ENCODE data around the gene BAHCC1.

Gene BAHCC1

GRCh38 chr17:81393684-81394376, 1.4 kb upstream of the BAHCC1 start:
- no peak overlapping the region for H3K23ac ChIP-seq (ENCODE audit: low read length)
- H3K4me1 ChIP-seq (ENCODE audit: control insufficient read depth in 1 of 2, insufficient read depth in 2 of 2, low read length in 2 of 2) = peaks cover 16 to 30% of the 10 kb centered on the region in 2 experiments
- no peak overlapping the region for H2AK5ac ChIP-seq (ENCODE audit: low read length)
- peak overlapping the region; percentile 81 for H3K14ac ChIP-seq (ENCODE audit: low read length)
- peaks cover 20% of the 10 kb centered on the region for H3K79me2 ChIP-seq (ENCODE audit: control insufficient read depth, insufficient read depth, low read length, poor library complexity)
- H3K4me2 ChIP-seq (ENCODE audit: low read length) = peak overlapping the region; percentile 59
- peak overlapping the region; percentile 65 for H3K27ac ChIP-seq (ENCODE audit: low read depth, low read length)
- H4K12ac ChIP-seq (ENCODE audit: low read depth, low read length) = no peak overlapping the region
- WGBS (ENCODE audit: extremely low coverage, insufficient coverage, insufficient read length) = no CpG with 5 or more reads among the region's 63 CpGs
- no peak overlapping the region for H3K4ac ChIP-seq (ENCODE audit: low read depth, low read length)
- no peak overlapping the region for H2BK12ac ChIP-seq (ENCODE audit: low read length)
- H3K4me3 ChIP-seq (ENCODE audit: low read depth, low read length) = peak overlapping the region; percentile 77
- H3K79me1 ChIP-seq (ENCODE audit: low read length) = peaks cover 30% of the 10 kb centered on the region
- no peak overlapping the region for H2AFZ ChIP-seq (ENCODE audit: insufficient read depth, low read length, poor library complexity)
- peak overlapping the region; percentile 68 for H4K8ac ChIP-seq (ENCODE audit: low read depth, low read length)
- peak overlapping the region; percentile 69 for H4K91ac ChIP-seq (ENCODE audit: low read depth, low read length)
- peak overlapping the region; percentile 86 for H3K18ac ChIP-seq (ENCODE audit: low read length)
- peaks cover 2 to 5% of the 10 kb centered on the region in 2 experiments for H3K36me3 ChIP-seq (ENCODE audit: control insufficient read depth in 1 of 2, insufficient read depth in 2 of 2, low read length in 2 of 2)
- H3K9me3 ChIP-seq (ENCODE audit: insufficient read depth, low read depth, low read length) = peaks cover 2% of the 10 kb centered on the region
- peak overlapping the region; percentile 66 for H2BK5ac ChIP-seq (ENCODE audit: low read depth, low read length, poor library complexity)
- peak; percentile 99 to 100 for DNase-seq
- peak overlapping the region; percentile 74 for H3K9ac ChIP-seq (ENCODE audit: low read length)
- H3K27me3 ChIP-seq (ENCODE audit: insufficient read depth, low read length) = peaks cover 3% of the 10 kb centered on the region
- peak overlapping the region; percentile 55 for H2BK120ac ChIP-seq (ENCODE audit: insufficient read depth, low read length, poor library complexity)

GRCh38 chr17:81394377-81394920, 808 bp upstream of the BAHCC1 start:
- Histone ChIP-seq H3K36me3 (ENCODE audit: control insufficient read depth in 1 of 2, insufficient read depth in 2 of 2, low read length in 2 of 2) (peaks cover 2 to 5% of the 10 kb centered on the region in 2 experiments), H3K23ac (ENCODE audit: low read length) (no peak overlapping the region), H3K18ac (ENCODE audit: low read length) (no peak overlapping the region), H3K4me2 (ENCODE audit: low read length) (peak overlapping the region; percentile 76), H4K12ac (ENCODE audit: low read depth, low read length) (no peak overlapping the region), H3K4me3 (ENCODE audit: low read depth, low read length) (no peak overlapping the region), H3K4me1 (ENCODE audit: control insufficient read depth in 1 of 2, insufficient read depth in 2 of 2, low read length in 2 of 2) (peaks cover 18 to 27% of the 10 kb centered on the region in 2 experiments), H2AFZ (ENCODE audit: insufficient read depth, low read length, poor library complexity) (no peak overlapping the region), H2BK5ac (ENCODE audit: low read depth, low read length, poor library complexity) (no peak overlapping the region), H3K9ac (ENCODE audit: low read length) (no peak overlapping the region), H2BK120ac (ENCODE audit: insufficient read depth, low read length, poor library complexity) (no peak overlapping the region), H3K4ac (ENCODE audit: low read depth, low read length) (no peak overlapping the region), H3K9me3 (ENCODE audit: insufficient read depth, low read depth, low read length) (peaks cover 4% of the 10 kb centered on the region), H3K79me1 (ENCODE audit: low read length) (peaks cover 34% of the 10 kb centered on the region), H2AK5ac (ENCODE audit: low read length) (no peak overlapping the region), H3K14ac (ENCODE audit: low read length) (no peak overlapping the region), H4K91ac (ENCODE audit: low read depth, low read length) (no peak overlapping the region), H3K27ac (ENCODE audit: low read depth, low read length) (peak overlapping the region; percentile 2), H2BK12ac (ENCODE audit: low read length) (no peak overlapping the region), H3K79me2 (ENCODE audit: control insufficient read depth, insufficient read depth, low read length, poor library complexity) (peaks cover 20% of the 10 kb centered on the region), H3K27me3 (ENCODE audit: insufficient read depth, low read length) (peaks cover 7% of the 10 kb centered on the region), H4K8ac (ENCODE audit: low read depth, low read length) (no peak overlapping the region)
- WGBS (ENCODE audit: extremely low coverage, insufficient coverage, insufficient read length) = no CpG with 5 or more reads among the region's 16 CpGs
- DNase-seq = no peak

GRCh38 chr17:81395600-81396277, 482 bp downstream of the BAHCC1 start:
- Histone ChIP-seq H3K18ac (ENCODE audit: low read length) (peak overlapping the region; percentile 89), H4K12ac (ENCODE audit: low read depth, low read length) (peak overlapping the region; percentile 1), H3K36me3 (ENCODE audit: control insufficient read depth in 1 of 2, insufficient read depth in 2 of 2, low read length in 2 of 2) (peaks cover 2 to 5% of the 10 kb centered on the region in 2 experiments), H3K14ac (ENCODE audit: low read length) (peak overlapping the region; percentile 80), H2BK5ac (ENCODE audit: low read depth, low read length, poor library complexity) (peak overlapping the region; percentile 90), H2AFZ (ENCODE audit: insufficient read depth, low read length, poor library complexity) (no peak overlapping the region), H3K79me1 (ENCODE audit: low read length) (peaks cover 40% of the 10 kb centered on the region), H3K4me1 (ENCODE audit: control insufficient read depth in 1 of 2, insufficient read depth in 2 of 2, low read length in 2 of 2) (peaks cover 18 to 33% of the 10 kb centered on the region in 2 experiments), H2AK5ac (ENCODE audit: low read length) (peak overlapping the region; percentile 9), H3K27me3 (ENCODE audit: insufficient read depth, low read length) (peaks cover 16% of the 10 kb centered on the region), H3K4me2 (ENCODE audit: low read length) (peak overlapping the region; percentile 95), H3K27ac (ENCODE audit: low read depth, low read length) (peak overlapping the region; percentile 92), H2BK120ac (ENCODE audit: insufficient read depth, low read length, poor library complexity) (peak overlapping the region; percentile 71), H4K91ac (ENCODE audit: low read depth, low read length) (peak overlapping the region; percentile 78), H4K8ac (ENCODE audit: low read depth, low read length) (peak overlapping the region; percentile 87), H3K9ac (ENCODE audit: low read length) (peak overlapping the region; percentile 92), H3K9me3 (ENCODE audit: insufficient read depth, low read depth, low read length) (peaks cover 4% of the 10 kb centered on the region), H3K23ac (ENCODE audit: low read length) (peak overlapping the region; percentile 89), H2BK12ac (ENCODE audit: low read length) (peak overlapping the region; percentile 37), H3K79me2 (ENCODE audit: control insufficient read depth, insufficient read depth, low read length, poor library complexity) (peaks cover 22% of the 10 kb centered on the region), H3K4ac (ENCODE audit: low read depth, low read length) (peak overlapping the region; percentile 93), H3K4me3 (ENCODE audit: low read depth, low read length) (peak overlapping the region; percentile 78)
- DNase-seq = no peak
- no CpG with 5 or more reads among the region's 43 CpGs for WGBS (ENCODE audit: extremely low coverage, insufficient coverage, insufficient read length)

DNA sequence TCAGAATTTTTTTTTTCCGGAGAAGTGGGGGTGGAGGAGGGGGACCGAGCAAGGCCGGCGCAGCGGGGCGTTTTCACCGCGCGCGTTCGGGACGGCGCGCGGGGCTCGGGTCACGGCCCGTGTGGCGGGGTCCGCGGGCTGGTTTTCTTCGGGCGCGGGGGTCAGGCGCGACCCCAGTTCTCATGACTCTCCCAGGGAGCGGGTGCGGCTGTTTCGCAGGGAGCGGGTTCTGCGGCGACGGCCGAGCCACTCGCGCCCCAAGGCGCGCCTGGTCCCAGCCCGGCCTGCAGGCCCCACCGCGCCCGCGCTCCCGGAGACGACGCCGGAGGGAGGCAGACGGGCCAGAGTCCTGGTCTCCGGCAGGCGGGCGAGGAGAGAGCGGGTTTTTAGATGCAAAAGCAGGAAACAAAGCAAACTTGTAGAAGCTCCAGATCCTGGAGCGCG, 1.0 kb downstream of the BAHCC1 start:
- peaks cover 40% of the 10 kb centered on the region for H3K79me1 ChIP-seq (ENCODE audit: low read length)
- H3K4ac ChIP-seq (ENCODE audit: low read depth, low read length) = peak overlapping the region; percentile 50
- peak overlapping the region; percentile 71 for H2BK120ac ChIP-seq (ENCODE audit: insufficient read depth, low read length, poor library complexity)
- H3K9me3 ChIP-seq (ENCODE audit: insufficient read depth, low read depth, low read length) = peaks cover 3% of the 10 kb centered on the region
- H3K18ac ChIP-seq (ENCODE audit: low read length) = peak overlapping the region; percentile 89
- H2BK5ac ChIP-seq (ENCODE audit: low read depth, low read length, poor library complexity) = peak overlapping the region; percentile 90
- peak overlapping the region; percentile 78 for H3K4me3 ChIP-seq (ENCODE audit: low read depth, low read length)
- WGBS (ENCODE audit: extremely low coverage, insufficient coverage, insufficient read length) = no CpG with 5 or more reads among the region's 54 CpGs
- peak overlapping the region; percentile 92 for H3K27ac ChIP-seq (ENCODE audit: low read depth, low read length)
- peak overlapping the region; percentile 95 for H3K4me2 ChIP-seq (ENCODE audit: low read length)
- peak overlapping the region; percentile 78 for H4K91ac ChIP-seq (ENCODE audit: low read depth, low read length)
- H3K27me3 ChIP-seq (ENCODE audit: insufficient read depth, low read length) = peaks cover 17% of the 10 kb centered on the region
- H3K23ac ChIP-seq (ENCODE audit: low read length) = no peak overlapping the region
- H2AFZ ChIP-seq (ENCODE audit: insufficient read depth, low read length, poor library complexity) = peak overlapping the region; percentile 73
- peak overlapping the region; percentile 79 for H4K12ac ChIP-seq (ENCODE audit: low read depth, low read length)
- no peak for DNase-seq
- peak overlapping the region; percentile 48 for H2BK12ac ChIP-seq (ENCODE audit: low read length)
- H4K8ac ChIP-seq (ENCODE audit: low read depth, low read length) = peak overlapping the region; percentile 87
- H3K36me3 ChIP-seq (ENCODE audit: control insufficient read depth in 1 of 2, insufficient read depth in 2 of 2, low read length in 2 of 2) = peaks cover 2 to 3% of the 10 kb centered on the region in 2 experiments
- H2AK5ac ChIP-seq (ENCODE audit: low read length) = no peak overlapping the region
- peak overlapping the region; percentile 83 for H3K14ac ChIP-seq (ENCODE audit: low read length)
- H3K4me1 ChIP-seq (ENCODE audit: control insufficient read depth in 1 of 2, insufficient read depth in 2 of 2, low read length in 2 of 2) = peaks cover 18 to 33% of the 10 kb centered on the region in 2 experiments
- H3K9ac ChIP-seq (ENCODE audit: low read length) = peak overlapping the region; percentile 92
- peaks cover 22% of the 10 kb centered on the region for H3K79me2 ChIP-seq (ENCODE audit: control insufficient read depth, insufficient read depth, low read length, poor library complexity)

Data from trophoblast cell (in vitro differentiated cells and primary cell).